Femur (tissue), 1 donor: ENCODE results near the gene PEX11B.

ENCODE experiments used
- DNase-seq: peaks from one replicate; pipeline ENCODE4 v3.0.0-alpha.2; 2017

Gene PEX11B

GRCh38 chr1:145901312-145902021 is 17.1 kb downstream of the PEX11B start:
- no peak for DNase-seq

GRCh38 chr1:145898756-145899155 is 19.8 kb downstream of the PEX11B start:
- no peak for DNase-seq

GRCh38 chr1:145897969-145898368 is 20.5 kb downstream of the PEX11B start:
- no peak for DNase-seq

DNA sequence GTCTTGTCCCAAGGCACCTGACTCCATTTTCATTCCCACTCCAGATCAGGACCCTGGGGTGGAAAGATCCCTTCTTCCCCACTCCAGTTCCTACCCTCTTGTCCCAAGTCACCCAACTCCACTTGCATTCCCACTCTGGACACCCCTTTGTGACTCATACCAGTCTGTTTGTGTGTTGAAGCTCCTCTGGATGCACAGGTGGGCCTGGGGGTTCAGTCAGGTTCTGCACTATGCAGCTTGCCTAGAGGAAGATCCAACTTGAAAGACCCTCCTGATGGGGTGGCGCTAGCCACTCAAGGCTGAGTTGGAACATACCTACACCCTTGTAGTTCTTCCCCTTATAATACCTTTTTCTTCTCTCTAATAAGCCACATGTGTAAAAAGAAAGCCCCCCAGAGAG is 23.0 kb downstream of the PEX11B start:
- no peak for DNase-seq

GRCh38 chr1:145893306-145894055 is 25.0 kb downstream of the PEX11B start:
- no peak for DNase-seq

DNA sequence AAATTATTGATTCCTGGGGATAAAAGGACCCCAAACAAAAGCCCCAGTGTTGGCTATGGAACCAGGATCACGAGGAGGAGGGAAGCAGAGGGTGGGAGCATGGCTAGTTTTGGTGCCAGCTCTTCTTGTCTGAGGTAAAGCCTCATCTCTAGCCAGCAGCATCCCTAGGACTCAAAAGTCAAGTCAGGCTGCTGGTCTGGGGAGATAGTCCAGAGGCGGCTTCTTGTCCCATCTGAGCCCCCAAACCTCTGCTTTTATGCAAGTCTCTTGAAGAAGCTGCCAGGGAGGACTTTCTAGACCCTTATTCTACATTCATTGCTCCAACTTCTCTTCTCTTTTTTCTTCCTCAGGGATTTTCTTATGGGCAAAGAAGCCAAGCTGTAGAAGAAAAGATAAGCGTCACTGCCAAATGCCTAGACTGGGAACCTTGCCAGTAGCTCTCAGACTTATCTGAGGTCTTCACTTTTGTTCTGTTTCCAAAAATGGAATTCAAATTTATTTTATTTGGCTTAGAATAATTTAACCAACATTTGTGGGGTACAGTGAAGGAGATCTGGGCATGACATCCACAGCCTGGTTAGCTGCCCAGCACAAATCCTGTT is 25.9 kb downstream of the PEX11B start:
- DNase-seq = no peak

DNA sequence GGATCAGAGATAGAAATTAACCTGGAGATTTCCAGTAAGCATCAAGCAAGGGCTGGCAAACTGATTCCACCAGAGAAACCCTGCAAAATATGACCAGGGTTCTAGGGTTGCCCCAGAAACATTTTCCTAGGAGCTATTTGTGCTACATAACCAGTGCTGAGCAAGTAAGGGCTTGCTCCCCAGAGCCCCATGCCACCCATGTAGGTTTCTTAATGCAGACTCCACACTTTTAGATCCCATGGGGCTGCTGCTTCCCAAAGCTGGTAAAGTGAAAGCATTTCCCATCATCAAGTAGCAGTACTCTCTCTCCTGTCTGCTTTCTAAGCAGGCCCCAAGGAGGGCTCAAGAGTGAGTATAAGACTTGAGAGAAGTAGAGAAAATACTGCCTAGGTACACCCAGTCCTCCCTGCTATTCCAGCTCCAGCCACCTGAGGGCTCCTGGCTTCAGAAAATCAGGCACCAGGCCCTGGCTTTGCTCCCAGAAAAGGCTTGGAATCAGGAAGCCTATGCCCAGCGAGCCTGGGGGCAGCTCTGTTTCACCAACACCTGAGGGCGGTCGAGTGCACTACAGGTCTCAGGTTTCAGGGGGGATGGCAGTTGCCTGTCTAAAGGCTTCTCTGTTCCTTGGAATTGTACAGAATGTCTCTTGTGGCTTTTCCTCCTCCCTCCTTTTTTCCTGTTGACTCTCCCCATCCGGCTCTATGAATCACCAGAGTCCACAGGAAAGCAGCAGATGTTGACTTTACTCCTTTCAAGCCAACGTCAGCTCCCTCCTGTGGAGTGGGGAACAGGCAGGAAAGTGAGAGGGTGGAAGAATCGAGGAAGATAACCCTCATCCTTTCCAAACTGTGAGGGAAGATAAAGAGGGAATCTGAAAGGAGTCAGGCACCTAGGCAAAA is 26.7 kb downstream of the PEX11B start:
- peak; percentile 95 for DNase-seq

GRCh38 chr1:145891143-145891542 is 27.4 kb downstream of the PEX11B start:
- DNase-seq = no peak

GRCh38 chr1:145889722-145890121 is 28.8 kb downstream of the PEX11B start:
- DNase-seq = no peak

GRCh38 chr1:145887631-145888030 is 30.9 kb downstream of the PEX11B start:
- no peak for DNase-seq

DNA sequence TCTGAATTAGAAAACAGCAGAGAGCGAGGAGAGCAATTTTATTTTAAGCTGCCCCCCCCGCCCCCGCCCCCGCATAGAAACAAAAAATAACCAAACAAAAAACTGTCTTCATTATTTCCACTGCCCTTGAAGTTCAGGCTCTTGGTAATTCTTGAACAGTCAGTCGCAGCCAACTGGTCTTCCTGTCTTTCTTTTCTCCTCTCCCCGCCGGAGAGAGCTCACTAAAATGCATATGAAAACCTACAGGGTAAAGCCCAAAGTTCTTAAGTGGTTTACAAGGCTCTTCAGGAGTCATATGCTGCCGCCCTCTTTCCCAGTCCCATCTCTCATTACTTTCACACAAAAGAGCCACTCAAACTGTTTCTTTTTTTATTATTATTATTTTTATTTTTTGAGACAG is 31.7 kb downstream of the PEX11B start:
- DNase-seq = no peak

GRCh38 chr1:145886390-145886789 is 32.1 kb downstream of the PEX11B start:
- DNase-seq = no peak

- DNase-seq = peak; percentile 89
Measured at GRCh38 chr1:145885738-145886287, 32.7 kb downstream of the PEX11B start, which contains the start of gene ANKRD35. ANKRD35 (minus strand) TSS chr1:145885866; CDS start chr1:145885758, 108 bp downstream.

DNA sequence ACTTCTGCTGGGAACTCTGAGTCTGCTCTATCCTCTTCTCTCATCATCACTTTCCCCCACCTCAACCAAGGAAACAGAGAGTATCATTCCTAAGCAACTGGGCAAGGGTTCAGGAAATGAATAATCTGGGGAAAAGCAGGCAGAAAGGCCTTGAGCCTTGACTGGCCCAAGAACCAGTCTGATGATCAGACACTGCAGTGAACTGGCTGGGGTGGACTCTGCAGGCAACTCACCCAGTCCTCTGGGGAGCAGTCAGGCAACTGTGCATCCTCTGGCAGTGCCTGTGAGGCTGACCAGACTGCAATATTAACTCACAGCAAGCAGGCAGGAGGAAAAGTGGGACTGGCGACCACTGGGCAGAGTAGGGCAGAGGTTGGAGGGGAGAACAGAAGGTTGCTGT is 33.8 kb downstream of the PEX11B start:
- DNase-seq = no peak

- no peak for DNase-seq
Measured at GRCh38 chr1:145879775-145880174, 38.7 kb downstream of the PEX11B start.

GRCh38 chr1:145878724-145879123 is 39.8 kb downstream of the PEX11B start:
- no peak for DNase-seq

DNA sequence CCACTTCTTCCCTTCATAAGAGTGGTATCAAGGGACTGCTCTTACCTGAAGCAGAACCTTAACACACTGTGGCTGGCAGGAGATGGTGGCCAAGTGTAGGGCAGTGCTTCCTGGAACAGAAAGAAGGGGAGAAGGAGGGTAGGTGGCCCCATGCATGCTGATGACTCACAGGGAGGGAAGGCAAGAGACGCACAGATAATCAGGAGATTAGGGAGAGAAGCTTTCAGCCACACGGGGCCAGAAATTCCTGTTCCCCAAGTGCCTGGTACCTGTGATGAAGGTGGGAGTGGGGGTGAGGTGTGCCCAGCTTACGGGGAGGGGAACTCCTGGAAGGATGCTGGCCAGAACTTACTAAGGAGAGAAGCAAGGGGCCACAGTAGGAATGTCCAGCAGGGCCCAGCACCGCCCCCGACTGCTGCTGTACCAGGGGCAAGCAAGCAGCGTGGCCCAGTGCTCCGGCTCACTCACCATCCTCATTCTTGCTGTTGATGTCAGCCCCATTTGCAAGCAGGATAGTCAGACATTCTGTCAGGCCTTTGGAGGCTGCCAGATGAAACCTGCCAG is 40.5 kb downstream of the PEX11B start:
- DNase-seq = no peak

- DNase-seq = no peak
Measured at GRCh38 chr1:145874646-145875045, 43.9 kb downstream of the PEX11B start.

DNA sequence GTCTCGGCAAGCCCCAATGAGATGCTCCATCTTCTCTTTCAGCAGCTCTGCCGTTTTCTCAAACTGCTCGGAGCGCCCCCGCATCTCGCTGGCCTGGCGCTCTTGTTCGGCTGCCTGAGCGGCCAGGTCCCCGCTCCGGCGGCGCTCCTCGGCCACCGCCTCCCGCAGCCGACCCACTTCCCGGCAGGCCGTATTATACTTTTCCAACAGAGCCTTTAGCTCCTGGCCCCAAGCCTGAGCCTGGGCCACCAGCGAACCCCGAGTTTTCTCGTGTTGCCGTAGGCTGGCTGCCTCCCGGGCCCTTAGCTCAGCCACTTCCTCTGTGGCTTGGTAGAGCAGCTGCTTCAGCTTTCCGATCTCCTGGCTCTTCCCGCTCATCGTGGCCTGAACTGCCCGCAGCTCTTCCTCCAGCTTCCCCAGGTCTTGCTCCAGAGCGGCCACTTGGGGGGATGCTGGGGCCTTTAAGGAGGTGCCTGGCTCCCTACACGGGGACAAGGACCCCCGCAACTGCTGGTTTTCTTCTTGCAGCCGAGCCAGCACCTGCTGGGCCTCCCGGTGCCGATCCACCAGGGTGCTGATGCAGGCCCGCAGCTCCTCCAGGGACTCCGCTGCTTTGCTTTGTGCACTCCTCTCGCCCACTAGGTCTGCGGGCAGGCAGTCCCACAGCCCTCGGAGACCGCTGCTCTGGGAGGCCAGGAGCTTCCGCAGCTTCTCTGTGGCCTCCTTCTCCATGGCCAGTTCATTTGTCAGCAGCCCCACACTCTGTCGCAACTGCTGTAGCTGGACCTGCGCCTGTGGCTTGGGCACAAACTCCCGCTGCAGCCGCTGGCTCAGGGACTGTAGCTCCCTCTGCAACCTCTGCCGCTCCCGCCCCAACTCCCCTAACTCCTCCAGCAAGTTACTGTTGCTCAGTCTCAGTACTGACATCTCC is 46.3 kb downstream of the PEX11B start:
- DNase-seq = peak; percentile 66

DNA sequence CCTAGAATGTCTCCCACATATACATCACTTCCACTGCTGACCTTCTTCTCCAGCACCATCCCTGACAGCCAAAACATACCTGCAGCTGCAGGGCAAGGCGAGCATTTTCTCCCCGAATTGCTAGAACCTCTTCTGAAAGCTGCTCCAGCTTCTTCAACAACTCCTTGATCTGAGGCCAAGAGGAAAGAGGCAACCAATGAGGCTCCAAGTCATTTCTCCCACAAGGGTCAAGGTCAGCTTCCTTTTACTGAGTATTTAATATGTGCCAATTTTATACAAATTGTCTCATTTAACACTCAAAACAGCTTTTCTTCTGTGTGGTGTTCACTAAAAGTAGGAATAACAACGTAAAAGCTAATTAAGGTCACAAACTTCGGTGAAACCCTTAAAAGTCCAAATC is 50.3 kb downstream of the PEX11B start:
- DNase-seq = no peak
